ENCODE results near the gene VPS25.

Gene VPS25

GRCh38 chr17:42796066-42796758, 23.0 kb downstream of the VPS25 start:
- DNase-seq = no peak

GRCh38 chr17:42797067-42798007, 24.1 kb downstream of the VPS25 start:
- DNase-seq = no peak

GRCh38 chr17:42798011-42798382, 24.7 kb downstream of the VPS25 start:
- no peak for DNase-seq

- peak; percentile 66 for DNase-seq
Observed at GRCh38 chr17:42798383-42799380, 25.4 kb downstream of the VPS25 start, which contains the start of the genes CNTD1 and COA3. Gene CNTD1 (plus strand): TSS chr17:42798861. CDS start chr17:42799068, 207 bp downstream. Gene COA3 (minus strand): TSS chr17:42798704. CDS start chr17:42798681, 23 bp downstream.

- no peak for DNase-seq
Observed at GRCh38 chr17:42803074-42803883, 30.0 kb downstream of the VPS25 start.

- no peak for DNase-seq
Observed at GRCh38 chr17:42804918-42805367, 31.7 kb downstream of the VPS25 start.

- DNase-seq = no peak
Observed at GRCh38 chr17:42806249-42806648, 33.0 kb downstream of the VPS25 start.

- no peak for DNase-seq
Observed at GRCh38 chr17:42809250-42809649, 36.0 kb downstream of the VPS25 start.

GRCh38 chr17:42814633-42815399, 41.6 kb downstream of the VPS25 start:
- DNase-seq = no peak

GRCh38 chr17:42817866-42818265, 44.6 kb downstream of the VPS25 start:
- DNase-seq = no peak

- no peak for DNase-seq
Observed at GRCh38 chr17:42818379-42818778, 45.1 kb downstream of the VPS25 start.

- DNase-seq = peak; percentile 45
Observed at GRCh38 chr17:42819939-42820535, 46.8 kb downstream of the VPS25 start.

- DNase-seq = no peak
Observed at GRCh38 chr17:42821176-42821575, 47.9 kb downstream of the VPS25 start.

- DNase-seq = no peak
Observed at GRCh38 chr17:42827472-42827871, 54.2 kb downstream of the VPS25 start.

All from NK-92 treated with Interleukin-12 subunit alpha and Interleukin-12 subunit beta, amount 100 ng/mL, for 24 hours (cell line).